OCI-LY7 (cell line): ENCODE data around the gene MARVELD3. TPM values are rescaled to one million over a fixed set of nuclear protein-coding genes. Genes with fewer than 3 reads are reported as not detected.

ENCODE experiments used
- BruUV-seq: library from RNA; stranded (reverse); fragments of 400-500 nt; replicated peaks from 2 replicates; lab custom pipeline; 2021; lab: Mats Ljungman, UMichigan
- CTCF ChIA-PET: fragments of 300-600 bp; sonication (Branson Sonifier 250); formaldehyde crosslinking; loops from one replicate; lab custom pipeline; 2022; ENCODE audit warnings: antibody characterized with exemption; ENCODE audit not compliant: unreplicated experiment; lab: Charles Lee
- POLR2A ChIA-PET: fragments of 300-600 bp; sonication (Branson Sonifier 250); formaldehyde crosslinking; loops from one replicate; lab custom pipeline; 2022; ENCODE audit warnings: antibody characterized with exemption; lab: Charles Lee
- DNase-seq: peaks from one replicate; pipeline ENCODE4 v3.0.0-alpha.2; 2015; ENCODE audit warnings: low spot score
- H2AFZ ChIP-seq: fragments of 200-600 bp; sonication (generic), shearing (Covaris generic); 2 replicates; pipeline ENCODE4 v1.6.1; 2014; ENCODE audit warnings: mild to moderate bottlenecking, antibody characterized with exemption, low read length, moderate library complexity
- H3K27ac ChIP-seq: fragments of 200-600 bp; sonication (generic); 2 replicates; pipeline ENCODE4 v1.5.1; 2014; ENCODE audit warnings: mixed run types, low read depth, mild to moderate bottlenecking, moderate library complexity, low read length, inconsistent platforms; ENCODE audit not compliant: poor library complexity, severe bottlenecking
- H3K36me3 ChIP-seq: fragments of 200-600 bp; sonication (generic); 2 replicates; pipeline ENCODE4 v1.6.1; 2014; ENCODE audit warnings: mild to moderate bottlenecking, antibody characterized with exemption, low read length, moderate library complexity, mixed read lengths; ENCODE audit not compliant: insufficient read depth
- H3K4me1 ChIP-seq: fragments of 200-600 bp; sonication (generic); 2 replicates; pipeline ENCODE4 v1.5.1; 2014; ENCODE audit warnings: mild to moderate bottlenecking, low read length; ENCODE audit not compliant: insufficient read depth, poor library complexity, severe bottlenecking
- H3K4me2 ChIP-seq: fragments of 200-600 bp; sonication (generic); 2 replicates; pipeline ENCODE4 v1.6.1; 2014; ENCODE audit warnings: mild to moderate bottlenecking, low read length
- H3K4me3 ChIP-seq: fragments of 200-600 bp; sonication (generic); 2 replicates; pipeline ENCODE4 v1.5.1; 2014; ENCODE audit warnings: mild to moderate bottlenecking, low read depth, low read length; ENCODE audit not compliant: poor library complexity, severe bottlenecking
- H3K79me2 ChIP-seq: fragments of 200-600 bp; sonication (generic); 2 replicates; pipeline ENCODE4 v1.6.1; 2016; ENCODE audit warnings: low read depth, mild to moderate bottlenecking, low read length, moderate library complexity, mixed read lengths; ENCODE audit not compliant: insufficient read depth
- H3K9me2 ChIP-seq: fragments of 200-600 bp; sonication (generic); 2 replicates; pipeline ENCODE4 v1.6.1; 2016; ENCODE audit warnings: mild to moderate bottlenecking, low read length, mixed read lengths; ENCODE audit not compliant: insufficient read depth
- H3K9me3 ChIP-seq: fragments of 200-600 bp; sonication (generic); 2 replicates; pipeline ENCODE4 v1.6.1; 2014; ENCODE audit warnings: mild to moderate bottlenecking, mixed run types, low read length, mixed read lengths
- H4K20me1 ChIP-seq: fragments of 200-600 bp; sonication (generic); 2 replicates; pipeline ENCODE4 v1.6.1; 2014; ENCODE audit warnings: mild to moderate bottlenecking, antibody characterized with exemption, low read length, moderate library complexity, mixed read lengths; ENCODE audit not compliant: insufficient read depth
- EZH2phosphoT487 ChIP-seq: fragments of 200-600 bp; sonication (generic); IDR thresholded peaks from 2 replicates; pipeline ENCODE4 v1.6.1; 2018; ENCODE audit warnings: low read depth, borderline replicate concordance, mild to moderate bottlenecking, mixed run types, antibody characterized with exemption, low read length, moderate library complexity, mixed read lengths
- intact Hi-C: fragments of 100-400 bp; cut with micrococcal nuclease; formaldehyde crosslinking; loops from one replicate; pipeline ENCODE4 v1.10.0; 2022; ENCODE audit not compliant: unreplicated experiment
- total RNA-seq, 2 experiments: library from RNA; depleted of rRNA in 1 of 2; stranded (reverse); fragments of >200 nt in 1 of 2; shearing (Covaris generic) in 1 of 2; gene quantifications; 2 replicates each; pipeline ENCODE4 v1.2.3, GENCODE V29; 2014 to 2022
- TF ChIP-seq, protein P1 (sequence below): fragments of 200-600 bp; sonication (generic); conservative IDR thresholded peaks from 2 replicates; pipeline ENCODE4 v1.5.1; 2014; ENCODE audit warnings: mild to moderate bottlenecking, antibody characterized with exemption, low read length, moderate library complexity, mixed read lengths

MARVELD3 gene
- total RNA-seq, 2 experiments from 2014 or later: not detected

DNA sequence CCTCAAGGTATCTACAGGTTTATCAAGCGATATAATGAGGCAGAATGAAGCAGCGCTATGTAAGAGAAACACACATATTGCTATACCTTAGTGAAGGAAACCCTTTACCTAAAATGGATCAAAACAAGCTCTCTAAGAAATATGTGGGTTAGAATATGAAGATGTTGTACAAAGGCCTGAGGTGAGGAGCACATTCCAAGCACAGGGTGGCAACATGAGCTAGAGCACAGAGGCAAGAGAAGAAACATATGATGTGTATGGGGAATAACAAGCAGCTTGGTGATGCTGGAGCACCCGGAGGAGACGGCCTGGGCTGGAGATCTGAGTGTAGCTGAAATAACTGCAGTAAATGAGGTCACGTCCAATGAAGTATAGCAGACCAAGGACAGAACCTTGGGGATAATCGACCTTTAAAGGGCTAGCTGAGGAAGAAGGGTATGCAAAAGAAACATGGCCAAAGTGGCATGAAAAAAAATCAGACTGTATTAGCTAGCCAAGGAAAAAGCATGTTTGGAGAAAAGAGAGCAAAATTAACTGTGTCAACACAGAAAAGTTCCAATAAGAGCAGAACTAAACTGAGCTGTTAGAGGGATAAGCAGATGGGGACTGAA, 44.0 kb downstream of the MARVELD3 start:
- CTCF ChIA-PET: no interaction called here

DNA sequence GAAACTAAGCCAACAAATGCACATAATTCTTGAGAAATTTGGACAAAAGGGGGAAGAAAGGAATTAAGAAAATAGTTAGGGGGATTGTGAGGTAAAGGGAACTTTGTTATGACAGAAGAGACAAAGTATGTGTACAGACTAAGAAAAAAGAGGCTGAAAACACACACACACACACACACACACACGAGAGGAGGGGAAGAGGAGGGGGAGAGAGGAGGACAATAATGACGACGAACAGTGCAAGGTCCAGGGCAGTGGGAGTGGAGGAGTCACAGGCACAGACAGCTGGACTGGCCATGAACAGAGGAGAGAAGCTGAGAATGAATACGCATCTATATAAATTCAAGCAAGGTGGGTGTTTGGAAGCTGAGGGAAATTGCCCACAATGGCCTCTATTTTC, 44.6 kb downstream of the MARVELD3 start:
- H3K9me3 ChIP-seq: peaks cover 3% of the 10 kb centered on the region; the same call in 1 of the 2 replicates
- H3K27ac ChIP-seq: no peak overlapping the region
- no peaks in the 10 kb centered on the region for H4K20me1 ChIP-seq
- H3K9me2 ChIP-seq: no peaks in the 10 kb centered on the region
- H2AFZ ChIP-seq: no peak overlapping the region
- no peaks in the 10 kb centered on the region for H3K79me2 ChIP-seq
- H3K4me1 ChIP-seq: no peaks in the 10 kb centered on the region
- no TSS peak for BruUV-seq
- TF ChIP-seq, protein P1, sequence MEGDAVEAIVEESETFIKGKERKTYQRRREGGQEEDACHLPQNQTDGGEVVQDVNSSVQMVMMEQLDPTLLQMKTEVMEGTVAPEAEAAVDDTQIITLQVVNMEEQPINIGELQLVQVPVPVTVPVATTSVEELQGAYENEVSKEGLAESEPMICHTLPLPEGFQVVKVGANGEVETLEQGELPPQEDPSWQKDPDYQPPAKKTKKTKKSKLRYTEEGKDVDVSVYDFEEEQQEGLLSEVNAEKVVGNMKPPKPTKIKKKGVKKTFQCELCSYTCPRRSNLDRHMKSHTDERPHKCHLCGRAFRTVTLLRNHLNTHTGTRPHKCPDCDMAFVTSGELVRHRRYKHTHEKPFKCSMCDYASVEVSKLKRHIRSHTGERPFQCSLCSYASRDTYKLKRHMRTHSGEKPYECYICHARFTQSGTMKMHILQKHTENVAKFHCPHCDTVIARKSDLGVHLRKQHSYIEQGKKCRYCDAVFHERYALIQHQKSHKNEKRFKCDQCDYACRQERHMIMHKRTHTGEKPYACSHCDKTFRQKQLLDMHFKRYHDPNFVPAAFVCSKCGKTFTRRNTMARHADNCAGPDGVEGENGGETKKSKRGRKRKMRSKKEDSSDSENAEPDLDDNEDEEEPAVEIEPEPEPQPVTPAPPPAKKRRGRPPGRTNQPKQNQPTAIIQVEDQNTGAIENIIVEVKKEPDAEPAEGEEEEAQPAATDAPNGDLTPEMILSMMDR: no peak
- TF ChIP-seq EZH2phosphoT487: no peak
- peaks cover 72% of the 10 kb centered on the region for H3K36me3 ChIP-seq
- H3K4me3 ChIP-seq: no peak overlapping the region
- DNase-seq: no peak
- ChIA-PET POLR2A (interaction anchor here (0.5 to 1.3 kb wide), 5 partner anchors 9 to 158 kb away, joined by 3 to 6 read pairs (median 4); no protein-coding TSS in a partner anchor), CTCF (interaction anchor here (0.6 kb wide), 1 partner anchor 92 kb away, joined by 3 read pairs; no protein-coding TSS in a partner anchor)
- H3K4me2 ChIP-seq: no peak overlapping the region
- intact Hi-C loops: loop anchor here (5.0 kb wide), 1 partner anchor 77 kb away; no protein-coding TSS in a partner anchor

More for the DNA sequence above, 44.0 kb downstream of the MARVELD3 start:
- POLR2A ChIA-PET: interaction anchor here (0.5 to 1.3 kb wide), 4 partner anchors 42 to 159 kb away, joined by 3 to 6 read pairs (median 4); no protein-coding TSS in a partner anchor
- Histone ChIP-seq H2AFZ (no peak overlapping the region), H3K27ac (no peak overlapping the region), H3K4me3 (no peak overlapping the region), H3K36me3 (peaks cover 72% of the 10 kb centered on the region), H3K4me2 (no peak overlapping the region), H4K20me1 (no peaks in the 10 kb centered on the region), H3K79me2 (no peaks in the 10 kb centered on the region), H3K9me2 (no peaks in the 10 kb centered on the region), H3K4me1 (no peaks in the 10 kb centered on the region), H3K9me3 (peaks cover 3% of the 10 kb centered on the region; the same call in 1 of the 2 replicates)
- TF ChIP-seq, protein P1: no peak
- TF ChIP-seq EZH2phosphoT487: no peak
- intact Hi-C loops: loop anchor here (5.0 kb wide), 1 partner anchor 77 kb away; no protein-coding TSS in a partner anchor
- no TSS peak for BruUV-seq
- no peak for DNase-seq
